ENCODE measurements around the gene EDRF1.

The EDRF1 gene

DNA sequence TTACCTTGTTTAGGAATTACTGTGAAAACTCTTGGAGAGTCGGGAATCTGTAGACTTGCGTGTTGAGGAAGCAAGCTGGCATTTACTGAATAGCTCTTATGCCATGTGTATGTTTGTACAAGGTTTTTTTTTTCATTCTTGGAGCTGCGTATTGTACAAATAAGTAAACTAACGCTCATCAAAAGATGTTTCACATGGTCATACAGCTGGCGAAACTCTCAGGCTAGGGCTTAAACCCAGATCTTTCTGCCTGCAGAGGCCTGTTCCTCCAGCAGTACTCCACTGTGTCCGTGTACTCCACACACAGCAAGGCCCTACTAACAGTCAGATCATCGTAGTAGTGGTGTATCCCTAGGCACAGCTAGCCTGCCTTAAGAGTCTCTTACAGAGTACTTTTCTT is 7.4 kb downstream of the EDRF1 start:
- in situ Hi-C loops (cut with HindIII; ENCODE audit: low sequenced_read_pairs): no loop called here
- DNase-seq (ENCODE audit: low read depth): no peak

DNA sequence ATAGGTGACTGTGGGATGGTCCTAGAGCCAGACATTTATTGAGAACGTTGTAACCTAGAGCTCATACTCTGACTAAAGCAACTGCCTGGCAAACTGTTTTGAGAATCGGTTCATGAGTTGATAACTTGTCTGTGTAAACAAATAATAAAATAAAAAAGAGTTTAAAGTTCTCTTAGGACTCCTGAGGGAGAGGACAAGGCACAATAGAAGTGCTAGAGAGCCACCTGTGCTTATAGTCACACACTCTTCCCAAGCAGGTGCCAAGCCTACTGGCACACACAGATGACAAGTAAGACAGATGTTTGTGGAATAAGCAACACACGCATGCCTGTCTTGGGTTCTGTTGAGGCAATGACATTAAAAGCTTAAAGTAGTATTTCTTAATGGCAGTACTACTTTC is 7.9 kb downstream of the EDRF1 start:
- TF ChIP-seq, protein P1, sequence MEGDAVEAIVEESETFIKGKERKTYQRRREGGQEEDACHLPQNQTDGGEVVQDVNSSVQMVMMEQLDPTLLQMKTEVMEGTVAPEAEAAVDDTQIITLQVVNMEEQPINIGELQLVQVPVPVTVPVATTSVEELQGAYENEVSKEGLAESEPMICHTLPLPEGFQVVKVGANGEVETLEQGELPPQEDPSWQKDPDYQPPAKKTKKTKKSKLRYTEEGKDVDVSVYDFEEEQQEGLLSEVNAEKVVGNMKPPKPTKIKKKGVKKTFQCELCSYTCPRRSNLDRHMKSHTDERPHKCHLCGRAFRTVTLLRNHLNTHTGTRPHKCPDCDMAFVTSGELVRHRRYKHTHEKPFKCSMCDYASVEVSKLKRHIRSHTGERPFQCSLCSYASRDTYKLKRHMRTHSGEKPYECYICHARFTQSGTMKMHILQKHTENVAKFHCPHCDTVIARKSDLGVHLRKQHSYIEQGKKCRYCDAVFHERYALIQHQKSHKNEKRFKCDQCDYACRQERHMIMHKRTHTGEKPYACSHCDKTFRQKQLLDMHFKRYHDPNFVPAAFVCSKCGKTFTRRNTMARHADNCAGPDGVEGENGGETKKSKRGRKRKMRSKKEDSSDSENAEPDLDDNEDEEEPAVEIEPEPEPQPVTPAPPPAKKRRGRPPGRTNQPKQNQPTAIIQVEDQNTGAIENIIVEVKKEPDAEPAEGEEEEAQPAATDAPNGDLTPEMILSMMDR (IDR thresholded peaks at IDR 0.05; ENCODE audit: low read depth, low read length, missing control alignments): no peak
- no peak for DNase-seq (ENCODE audit: low read depth)
- H3K4me3 ChIP-seq (ENCODE audit: low read depth, low read length): no peak overlapping the region
- in situ Hi-C loops (cut with HindIII; ENCODE audit: low sequenced_read_pairs): no loop called here

More for the DNA sequence above, 7.4 kb downstream of the EDRF1 start:
- no peak overlapping the region for H3K4me3 ChIP-seq (ENCODE audit: low read depth, low read length)
- TF ChIP-seq, protein P1 (IDR thresholded peaks at IDR 0.05; ENCODE audit: low read depth, low read length, missing control alignments): no peak

DNA sequence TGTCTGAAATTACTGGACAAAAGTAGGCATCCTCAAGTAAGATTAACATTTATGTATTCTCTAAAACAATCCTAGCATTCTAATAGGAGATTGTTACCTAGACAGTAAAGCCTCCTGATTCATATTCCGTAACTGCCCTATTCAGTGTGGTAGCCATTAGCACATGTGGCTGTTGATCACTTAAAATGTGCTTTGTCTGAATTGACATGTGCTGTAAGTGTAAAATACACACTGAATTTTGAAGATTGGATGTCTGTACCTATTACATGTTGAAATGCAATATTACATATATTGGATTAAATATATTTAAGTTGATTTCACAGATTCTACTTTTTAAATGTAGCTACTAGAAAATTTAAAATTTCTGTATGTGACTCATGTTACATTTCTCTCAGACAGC is 14.6 kb downstream of the EDRF1 start:
- no peak for DNase-seq (ENCODE audit: low read depth)
- H3K4me3 ChIP-seq (ENCODE audit: low read depth, low read length): no peak overlapping the region
- in situ Hi-C loops (cut with HindIII; ENCODE audit: low sequenced_read_pairs): no loop called here
- TF ChIP-seq, protein P1 (IDR thresholded peaks at IDR 0.05; ENCODE audit: low read depth, low read length, missing control alignments): no peak

DNA sequence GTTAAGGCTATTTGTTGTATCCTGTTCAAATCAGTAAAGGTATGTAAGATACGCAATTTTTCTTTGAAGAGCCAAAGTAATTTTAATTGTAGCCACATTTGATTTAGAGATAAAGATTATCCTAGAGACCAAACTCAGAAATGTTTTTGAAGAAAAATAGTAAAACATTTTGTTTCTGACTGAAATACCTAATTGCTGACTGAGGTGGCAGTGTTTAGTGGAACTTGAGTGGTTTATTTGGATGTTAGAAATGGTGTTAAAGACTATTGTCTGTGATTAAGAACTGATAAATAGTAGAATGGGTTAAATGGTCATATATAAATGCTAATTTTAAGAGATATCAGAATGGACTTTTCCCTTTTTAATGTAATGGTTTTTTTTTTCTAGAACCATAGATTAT is 15.3 kb downstream of the EDRF1 start:
- H3K4me3 ChIP-seq (ENCODE audit: low read depth, low read length): no peak overlapping the region
- TF ChIP-seq, protein P1 (IDR thresholded peaks at IDR 0.05; ENCODE audit: low read depth, low read length, missing control alignments): no peak
- DNase-seq (ENCODE audit: low read depth): no peak
- in situ Hi-C loops (cut with HindIII; ENCODE audit: low sequenced_read_pairs): no loop called here

DNA sequence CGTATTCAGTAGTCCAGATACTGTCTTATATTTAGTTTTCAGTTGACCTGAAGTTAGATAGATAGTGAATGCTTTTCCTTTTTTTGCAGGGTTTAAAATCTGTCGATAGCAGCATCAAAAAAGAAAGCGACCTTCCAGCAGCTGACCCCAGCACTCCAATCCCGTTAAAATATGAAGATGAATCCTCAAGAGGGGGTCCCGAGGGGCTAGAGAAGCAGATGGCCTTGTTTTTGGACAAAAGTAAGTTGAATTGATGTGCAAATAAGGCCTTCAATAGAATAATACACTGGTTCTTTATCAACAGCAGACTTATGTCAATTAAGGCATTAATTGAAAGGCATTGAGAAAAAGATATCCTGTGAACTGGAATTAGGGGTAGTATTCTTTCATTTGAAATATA is 18.7 kb downstream of the EDRF1 start:
- TF ChIP-seq, protein P1 (IDR thresholded peaks at IDR 0.05; ENCODE audit: low read depth, low read length, missing control alignments): no peak
- in situ Hi-C loops (cut with HindIII; ENCODE audit: low sequenced_read_pairs): no loop called here
- DNase-seq (ENCODE audit: low read depth): no peak
- H3K4me3 ChIP-seq (ENCODE audit: low read depth, low read length): no peak overlapping the region

DNA sequence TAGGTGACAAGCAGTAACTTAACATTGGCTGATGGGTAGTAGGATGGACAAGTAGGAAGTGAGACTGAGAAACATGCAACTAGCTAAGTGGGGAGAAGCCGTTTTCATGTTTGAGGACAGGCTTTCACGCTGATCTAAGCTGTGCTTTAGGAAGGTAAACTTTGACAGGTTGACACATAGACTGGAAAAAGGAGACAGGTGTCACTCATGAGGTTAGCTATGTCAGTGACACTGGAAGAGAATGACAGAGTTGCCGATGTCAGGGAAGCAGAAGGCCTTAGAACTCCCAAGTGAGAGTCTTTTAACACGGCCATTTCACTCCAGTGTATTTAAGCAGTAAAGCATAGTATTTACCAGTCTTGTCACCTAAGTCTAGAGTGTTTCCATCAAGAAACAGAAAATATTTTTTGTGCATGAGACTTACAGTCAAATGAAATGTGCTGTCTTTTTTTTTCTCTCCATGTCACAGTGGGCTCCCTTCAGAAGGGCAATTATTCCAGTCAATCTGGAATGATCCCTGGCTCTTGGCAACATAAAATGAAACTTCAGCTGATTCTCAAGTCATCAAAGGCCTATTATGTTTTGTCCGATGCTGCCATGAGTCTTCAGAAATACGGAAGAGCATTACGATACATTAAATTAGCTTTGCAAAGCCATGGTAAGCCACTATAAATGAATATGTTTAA is 20.6 kb downstream of the EDRF1 start:
- in situ Hi-C loops (cut with HindIII; ENCODE audit: low sequenced_read_pairs): no loop called here
- TF ChIP-seq, protein P1 (IDR thresholded peaks at IDR 0.05; ENCODE audit: low read depth, low read length, missing control alignments): no peak
- DNase-seq (ENCODE audit: low read depth): no peak
- H3K4me3 ChIP-seq (ENCODE audit: low read depth, low read length): no peak overlapping the region
